Natural killer cell (primary cell): ENCODE measurements around the gene ZSWIM6. TPM values are rescaled to one million over a fixed set of nuclear protein-coding genes. Genes with fewer than 3 reads are reported as not detected.

ENCODE experiments used
- ATAC-seq, 3 donors: fragments of 150-1000 bp in 2 of 3; fragments of 200-7000 bp in 1 of 3; cut with Tn5 transposase; 1 replicate in 1 of 3; 2 replicates in 2 of 3; pipeline ENCODE4 v1.10.0; 2021; ENCODE audit warnings: mild to moderate bottlenecking in 2 of 3, moderate library complexity in 2 of 3
- DNase-seq, 2 donors: peaks; one replicate each; pipeline versions ENCODE4 v3.0.0 to v3.0.0-alpha.2; 2013 to 2021; ENCODE audit warnings: mixed read lengths in 1 of 2
- H3K27ac ChIP-seq: one replicate; pipeline ENCODE4 v1.5.1; 2013; ENCODE audit warnings: mild to moderate bottlenecking, low read length
- H3K27me3 ChIP-seq: one replicate; pipeline ENCODE4 v1.6.1; 2013; ENCODE audit warnings: low read length; ENCODE audit not compliant: control insufficient read depth, insufficient read depth
- H3K36me3 ChIP-seq: one replicate; pipeline ENCODE4 v1.6.1; 2013; ENCODE audit warnings: low read length; ENCODE audit not compliant: control insufficient read depth, insufficient read depth
- H3K4me1 ChIP-seq: one replicate; pipeline ENCODE4 v1.6.1; 2013; ENCODE audit warnings: low read length; ENCODE audit not compliant: control insufficient read depth, insufficient read depth
- H3K4me3 ChIP-seq: one replicate; pipeline ENCODE4 v1.5.1; 2013; ENCODE audit warnings: low read length
- H3K9me3 ChIP-seq: one replicate; pipeline ENCODE4 v1.6.1; 2013; ENCODE audit warnings: low read length; ENCODE audit not compliant: control insufficient read depth, insufficient read depth
- H3K27ac Mint-ChIP-seq, 2 donors: one replicate each; pipeline ENCODE4 v1.8.0; 2022; ENCODE audit warnings: mild to moderate bottlenecking in 2 of 2, mixed read lengths in 2 of 2, moderate library complexity in 1 of 2
- H3K27me3 Mint-ChIP-seq, 2 donors: one replicate each; pipeline ENCODE4 v1.8.0; 2022; ENCODE audit warnings: low read depth in 2 of 2, mixed read lengths in 2 of 2
- H3K36me3 Mint-ChIP-seq: one replicate; pipeline ENCODE4 v1.8.0; 2022; ENCODE audit warnings: mixed read lengths
- H3K4me1 Mint-ChIP-seq, 2 donors: one replicate each; pipeline ENCODE4 v1.8.0; 2022; ENCODE audit warnings: mixed read lengths in 2 of 2
- H3K4me3 Mint-ChIP-seq: one replicate; pipeline ENCODE4 v1.8.0; 2022; ENCODE audit warnings: mild to moderate bottlenecking, moderate library complexity, mixed read lengths
- H3K9me3 Mint-ChIP-seq, 2 donors: one replicate each; pipeline ENCODE4 v1.8.0; 2022; ENCODE audit warnings: mixed read lengths in 2 of 2
- CTCF ChIP-seq: fragments of 200-600 bp; IDR thresholded peaks from one replicate; pipeline ENCODE4 v1.8.0; 2022; ENCODE audit warnings: antibody characterized with exemption
- WGBS: methylation state at CpG from one replicate; pipeline ENCODE4 v1.1.7; 2013; ENCODE audit warnings: missing lambda C conversion rate; ENCODE audit not compliant: insufficient coverage; 5-methylcytosine and 5-hydroxymethylcytosine counted together
- intact Hi-C: fragments of 100-400 bp; cut with micrococcal nuclease; formaldehyde crosslinking; loops from one replicate; pipeline ENCODE4 v1.14.2; 2022
- total RNA-seq, 4 donors: library from RNA; stranded (reverse); fragments of 120-200 nt in 1 of 4; gene quantifications; one replicate each; pipeline versions ENCODE4 v1.2.3 to v1.2.4, GENCODE V29; 2013 to 2022

ZSWIM6 gene
- total RNA-seq, 3 donors from 2014 or later (not counting 1 experiment from before 2014, with no cell fraction given): 8.7 to 11.4 (median 10.5) TPM

- no peaks in the 10 kb centered on the region for H3K36me3 Mint-ChIP-seq
- Histone ChIP-seq H3K27me3 (no peaks in the 10 kb centered on the region), H3K36me3 (no peaks in the 10 kb centered on the region), H3K9me3 (no peaks in the 10 kb centered on the region), H3K27ac (no peak overlapping the region), H3K4me1 (no peaks in the 10 kb centered on the region), H3K4me3 (no peak overlapping the region)
- peaks cover 7 to 17% of the 10 kb centered on the region in 2 donors for H3K4me1 Mint-ChIP-seq
- H3K4me3 Mint-ChIP-seq: no peak overlapping the region
- TF ChIP-seq CTCF: no peak
- no peak for ATAC-seq
- no peak for DNase-seq
- no peak overlapping the region for H3K27ac Mint-ChIP-seq
- intact Hi-C loops: no loop called here
- no peaks in the 10 kb centered on the region for H3K27me3 Mint-ChIP-seq
- H3K9me3 Mint-ChIP-seq: no peaks in the 10 kb centered on the region
- 98% methylated on average over 4 of the region's 4 CpGs for WGBS
Measured at GRCh38 chr5:61398440-61398839, 66.4 kb downstream of the ZSWIM6 start.

- intact Hi-C loops: no loop called here
- Histone ChIP-seq H3K27ac (no peak overlapping the region), H3K4me3 (no peak overlapping the region), H3K9me3 (no peaks in the 10 kb centered on the region), H3K36me3 (no peaks in the 10 kb centered on the region), H3K4me1 (no peaks in the 10 kb centered on the region), H3K27me3 (no peaks in the 10 kb centered on the region)
- no peak overlapping the region for H3K27ac Mint-ChIP-seq
- H3K4me1 Mint-ChIP-seq: peaks cover 7 to 12% of the 10 kb centered on the region in 2 donors
- DNase-seq: no peak
- no peak overlapping the region for H3K4me3 Mint-ChIP-seq
- no peaks in the 10 kb centered on the region for H3K27me3 Mint-ChIP-seq
- 91% methylated on average over 5 of the region's 5 CpGs for WGBS
- no peaks in the 10 kb centered on the region for H3K9me3 Mint-ChIP-seq
- ATAC-seq: no peak
- no peak for TF ChIP-seq CTCF
- H3K36me3 Mint-ChIP-seq: no peaks in the 10 kb centered on the region
Measured at GRCh38 chr5:61399679-61400078, 67.6 kb downstream of the ZSWIM6 start.

GRCh38 chr5:61401726-61402125 is 69.7 kb downstream of the ZSWIM6 start:
- no peak for ATAC-seq
- no peaks in the 10 kb centered on the region for H3K27me3 ChIP-seq
- Mint-ChIP-seq H3K4me1 (peaks cover 7 to 10% of the 10 kb centered on the region in 2 donors), H3K9me3 (no peaks in the 10 kb centered on the region), H3K27ac (no peak overlapping the region), H3K4me3 (no peak overlapping the region), H3K27me3 (no peaks in the 10 kb centered on the region), H3K36me3 (no peaks in the 10 kb centered on the region)
- TF ChIP-seq CTCF: no peak
- DNase-seq: no peak
- H3K27ac ChIP-seq: no peak overlapping the region
- intact Hi-C loops: no loop called here
- H3K36me3 ChIP-seq: no peaks in the 10 kb centered on the region
- no peak overlapping the region for H3K4me3 ChIP-seq
- no peaks in the 10 kb centered on the region for H3K4me1 ChIP-seq
- no peaks in the 10 kb centered on the region for H3K9me3 ChIP-seq

- intact Hi-C loops: no loop called here
- Histone ChIP-seq H3K4me3 (no peak overlapping the region), H3K9me3 (no peaks in the 10 kb centered on the region), H3K27me3 (no peaks in the 10 kb centered on the region), H3K36me3 (no peaks in the 10 kb centered on the region), H3K4me1 (no peaks in the 10 kb centered on the region), H3K27ac (no peak overlapping the region)
- H3K27me3 Mint-ChIP-seq: no peaks in the 10 kb centered on the region
- no peak for DNase-seq
- ATAC-seq: no peak
- no peak for TF ChIP-seq CTCF
- H3K9me3 Mint-ChIP-seq: no peaks in the 10 kb centered on the region
- H3K4me1 Mint-ChIP-seq: peaks cover 7 to 10% of the 10 kb centered on the region in 2 donors
- no peaks in the 10 kb centered on the region for H3K36me3 Mint-ChIP-seq
- H3K27ac Mint-ChIP-seq: no peak overlapping the region
- H3K4me3 Mint-ChIP-seq: no peak overlapping the region
Measured at GRCh38 chr5:61402244-61402823, 70.3 kb downstream of the ZSWIM6 start.
